NCI-H2196 treated with DMSO at 0.1 percent for 48 hours (cell line): ENCODE results near the gene CHRNA9.

Source experiments
- DNase-seq: peaks from one replicate; lab custom pipeline; 2025; ENCODE audit not compliant: unreplicated experiment; lab: John Stamatoyannopoulos, UW

Gene CHRNA9

DNA sequence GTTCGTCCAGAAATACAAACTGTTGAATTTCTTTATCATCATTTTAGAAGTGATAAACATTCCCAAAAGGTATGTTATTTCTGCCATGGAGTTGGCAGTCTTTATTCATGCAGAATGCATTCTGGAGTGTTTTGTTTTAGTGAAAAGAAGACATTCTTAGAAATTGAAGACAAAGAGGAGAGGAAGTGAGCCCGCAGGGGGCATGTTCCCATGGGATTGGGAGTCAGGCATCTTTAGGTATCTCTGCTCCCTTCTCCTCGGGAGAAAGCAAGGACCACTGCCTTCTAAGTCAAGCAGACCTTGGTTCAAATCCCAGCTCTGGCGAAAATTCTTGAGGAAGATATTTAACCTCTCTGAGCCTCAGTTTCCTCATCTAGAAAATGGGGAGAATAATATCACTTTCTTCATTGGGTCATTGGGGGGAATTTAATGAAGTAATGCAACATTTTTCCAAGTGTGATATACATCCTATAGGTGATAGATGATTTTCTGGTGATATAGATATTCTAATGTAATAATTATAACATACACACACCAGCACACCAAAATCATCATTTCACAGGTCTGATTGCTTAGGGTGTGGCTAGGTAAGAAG is 26.5 kb upstream of the CHRNA9 start:
- DNase-seq, result no peak

DNA sequence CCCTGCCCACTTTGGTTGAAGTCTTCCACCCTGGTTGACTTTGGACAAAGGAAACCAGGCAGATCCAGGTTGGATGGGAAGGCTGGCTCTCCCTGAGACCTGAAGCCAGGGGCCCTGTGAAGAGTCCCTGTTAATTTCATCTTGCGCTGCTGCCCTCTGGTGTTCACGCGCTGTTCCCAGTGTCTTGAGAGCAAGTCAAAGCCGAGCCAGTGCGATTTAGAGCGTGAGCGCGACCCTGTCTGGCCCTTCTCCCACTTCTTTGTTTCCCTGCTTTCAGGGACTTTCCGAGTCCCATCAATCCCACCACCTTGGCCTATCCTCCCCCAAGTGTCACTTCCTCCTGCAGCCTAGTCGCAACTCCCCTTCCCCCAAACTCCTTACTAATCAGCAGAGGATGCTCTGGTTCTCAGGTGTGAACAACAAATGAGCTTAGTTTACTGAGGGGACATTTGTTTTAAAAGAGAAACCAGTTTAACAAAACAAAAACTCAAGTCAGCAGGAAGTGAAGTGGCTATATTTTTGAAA is 25.8 kb upstream of the CHRNA9 start:
- DNase-seq, result no peak

DNA sequence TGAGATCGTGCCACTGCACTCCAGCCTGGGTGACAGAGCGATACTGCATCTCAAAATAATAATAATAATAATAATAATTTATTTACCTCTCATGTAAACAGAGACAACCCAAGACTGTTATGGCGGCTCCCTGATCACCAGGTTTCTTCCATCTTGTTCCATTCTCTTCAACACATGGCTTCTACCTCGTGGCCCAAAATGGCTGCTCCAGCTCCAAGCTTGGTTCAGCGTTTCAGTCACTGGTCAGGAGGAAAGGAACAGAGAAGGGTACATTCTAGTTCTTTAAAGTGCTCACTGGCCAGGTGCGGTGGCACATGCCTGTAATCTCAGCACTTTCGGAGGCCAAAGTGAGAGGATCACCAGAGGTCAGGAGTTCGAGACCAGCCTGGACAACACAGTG is 24.9 kb upstream of the CHRNA9 start:
- no peak for DNase-seq

DNA sequence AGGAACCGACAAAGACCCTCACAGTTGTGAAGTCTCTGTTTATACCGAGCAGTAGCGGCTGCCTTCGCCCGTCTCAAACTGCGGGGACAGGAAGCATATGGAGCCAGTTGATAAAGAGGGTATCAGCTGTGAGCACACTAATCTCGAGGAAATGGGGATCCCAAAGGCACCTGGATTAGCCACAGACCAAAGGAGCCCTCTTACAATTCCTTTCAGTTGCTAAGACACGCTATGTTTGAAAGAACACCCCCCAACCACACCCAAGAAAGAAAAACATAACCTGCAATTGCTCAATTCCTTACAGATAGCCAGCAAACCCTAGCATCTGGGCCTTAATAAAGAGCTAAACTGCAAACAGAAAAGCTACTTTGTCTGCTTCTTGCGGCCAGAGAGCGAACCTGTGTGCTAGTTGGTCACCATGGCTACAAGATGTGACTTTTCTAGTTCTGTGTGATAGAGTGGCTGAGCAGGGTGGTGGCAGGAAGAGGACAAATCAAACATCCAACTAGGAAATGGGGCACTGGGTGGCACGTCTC is 23.3 kb upstream of the CHRNA9 start:
- DNase-seq, result no peak

DNA sequence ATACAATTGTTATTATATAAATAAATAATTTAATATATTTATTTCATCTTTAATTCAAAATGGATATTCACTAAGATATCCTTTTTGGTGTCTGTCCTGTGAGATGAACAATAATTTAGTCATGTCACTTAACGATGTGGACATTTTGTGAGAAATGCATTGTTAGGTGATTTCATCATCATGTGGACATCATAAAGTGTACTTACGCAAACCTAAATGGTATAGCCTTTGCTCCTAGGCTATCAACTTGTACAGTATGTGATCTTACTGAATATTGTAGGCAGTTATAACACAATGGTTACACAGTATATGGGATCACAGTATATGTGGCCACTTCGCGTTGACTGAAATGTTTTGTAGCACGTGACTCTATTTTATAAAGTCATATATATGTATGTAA is 20.2 kb upstream of the CHRNA9 start:
- no peak for DNase-seq

DNA sequence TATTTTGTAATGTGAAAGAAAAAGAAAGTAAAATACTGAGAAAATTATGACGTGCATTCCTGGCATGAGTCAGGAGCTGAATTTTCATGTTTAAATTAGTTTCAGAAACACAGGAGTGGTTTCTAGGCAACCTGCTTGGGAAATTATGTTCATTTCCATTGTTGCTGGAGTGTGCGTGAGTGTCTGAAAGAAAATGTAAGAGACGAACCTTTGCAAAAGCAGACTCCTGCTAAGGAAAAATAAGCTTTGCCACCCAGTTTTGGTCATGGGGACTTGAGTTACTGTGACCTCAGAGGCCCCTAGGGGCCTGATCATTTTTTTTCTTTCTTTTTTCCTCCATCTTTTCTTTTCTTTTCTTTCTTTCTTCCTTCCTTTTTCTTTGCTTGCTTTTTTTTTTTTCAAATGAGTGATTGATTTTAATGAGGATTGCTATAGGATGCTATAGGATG is 18.8 kb upstream of the CHRNA9 start:
- DNase-seq, result no peak

DNA sequence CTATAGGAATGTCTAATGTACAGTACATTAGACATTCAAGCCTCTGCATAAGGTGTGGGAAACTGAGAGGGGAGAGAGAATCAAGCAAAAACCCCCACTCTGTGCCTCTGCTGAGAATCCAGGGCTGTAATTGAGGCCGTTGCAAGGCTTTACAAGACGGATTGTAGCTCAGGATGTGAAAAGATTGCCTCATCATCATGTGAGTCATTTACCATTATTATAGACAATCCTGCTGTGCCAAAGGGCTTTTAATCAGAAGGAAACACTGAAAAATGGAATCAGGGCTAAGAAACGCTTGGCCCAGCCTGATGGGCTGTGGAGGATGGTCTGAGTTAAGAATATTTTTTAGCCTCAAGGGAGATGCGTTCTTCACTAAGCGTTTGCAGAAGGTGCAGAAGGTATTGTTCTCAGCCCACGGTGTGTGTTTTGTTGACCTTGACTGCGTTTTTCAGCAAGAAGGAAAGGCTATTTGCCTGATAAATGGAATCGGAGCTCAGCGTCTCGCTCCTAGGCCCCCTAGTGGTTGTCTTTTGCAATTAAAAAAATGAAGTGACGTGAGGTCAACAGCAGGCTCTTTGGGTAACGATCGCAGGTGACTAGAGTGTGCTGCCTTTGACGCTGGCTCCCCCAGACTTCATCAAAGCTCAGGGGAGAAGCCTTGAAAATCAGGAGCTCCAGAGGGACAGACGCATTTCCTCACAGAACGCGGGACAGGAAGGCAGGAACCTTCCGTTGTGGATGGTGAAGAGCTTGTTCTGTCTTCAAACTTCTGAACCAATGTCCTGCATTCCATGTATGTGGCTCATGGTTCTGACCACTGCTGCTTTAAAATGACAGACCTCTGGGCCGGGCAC is 18.1 kb upstream of the CHRNA9 start:
- DNase-seq, result no peak

DNA sequence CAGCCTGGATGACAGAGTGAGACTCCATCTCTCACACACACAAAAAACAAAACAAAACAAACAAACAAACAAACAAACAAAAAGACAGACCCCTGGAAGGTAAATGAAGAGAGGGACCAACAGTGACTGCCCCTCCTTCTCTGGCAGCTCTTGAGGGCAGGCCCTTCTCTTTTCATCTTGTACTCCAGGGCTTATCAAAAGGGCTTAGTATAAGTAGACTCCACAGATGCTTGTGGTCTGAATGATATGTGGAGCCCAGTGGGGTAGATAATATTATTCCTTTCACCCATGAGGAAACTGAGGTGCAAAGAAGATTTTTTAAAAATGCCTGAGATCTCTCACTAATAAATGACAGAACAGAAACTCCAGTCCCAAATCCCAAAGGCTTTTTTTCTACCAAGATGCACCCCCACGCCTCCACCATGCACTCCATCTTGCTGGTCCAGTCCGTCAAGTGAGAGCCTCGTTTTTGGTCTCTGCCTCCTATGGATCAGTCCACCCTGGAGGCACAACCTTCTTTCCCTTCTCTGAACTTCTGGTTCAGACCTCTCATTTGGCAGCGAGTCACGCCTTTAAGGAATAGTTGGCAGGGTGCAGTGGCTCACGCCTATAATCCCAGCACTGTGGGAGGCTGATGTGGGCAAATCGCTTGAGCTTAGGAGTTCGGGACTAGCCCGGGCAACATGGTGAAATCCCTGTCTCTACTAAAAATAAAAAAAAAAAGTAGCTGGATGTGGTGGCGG is 17.0 kb upstream of the CHRNA9 start:
- DNase-seq, result no peak

DNA sequence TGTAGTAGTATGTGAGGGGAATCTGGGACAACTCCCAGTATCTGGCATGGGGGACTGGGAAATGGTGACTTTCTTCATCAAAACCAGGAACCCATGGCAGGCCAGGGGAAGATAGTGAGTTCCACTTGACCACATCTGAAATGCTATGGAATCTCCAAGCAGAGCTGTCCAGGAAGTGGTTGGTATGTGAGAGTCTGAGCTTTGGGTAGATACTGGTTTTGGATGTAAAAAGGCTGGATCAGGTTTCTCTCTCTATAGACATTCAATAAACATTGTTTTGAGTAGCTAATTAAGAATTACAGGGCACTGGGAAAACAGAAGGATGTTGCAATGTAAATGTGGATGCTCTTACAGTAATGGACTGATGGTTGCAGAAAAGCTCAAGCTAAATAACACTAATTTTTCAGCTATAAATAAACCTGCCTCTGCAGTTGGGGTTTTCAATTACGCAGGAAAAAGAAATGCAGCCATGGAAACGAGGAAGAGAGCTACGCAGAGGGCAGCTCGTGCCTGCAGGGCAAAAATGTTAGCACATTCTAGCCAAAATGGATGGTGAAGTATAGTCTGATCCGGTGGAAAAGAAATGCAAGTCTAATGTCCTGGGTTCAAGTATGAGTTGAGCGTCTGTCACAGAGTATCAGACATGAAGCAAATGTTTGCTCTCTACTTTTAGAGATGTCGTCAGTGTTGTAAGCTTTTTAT is 13.4 kb upstream of the CHRNA9 start:
- peak; percentile 55 for DNase-seq

DNA sequence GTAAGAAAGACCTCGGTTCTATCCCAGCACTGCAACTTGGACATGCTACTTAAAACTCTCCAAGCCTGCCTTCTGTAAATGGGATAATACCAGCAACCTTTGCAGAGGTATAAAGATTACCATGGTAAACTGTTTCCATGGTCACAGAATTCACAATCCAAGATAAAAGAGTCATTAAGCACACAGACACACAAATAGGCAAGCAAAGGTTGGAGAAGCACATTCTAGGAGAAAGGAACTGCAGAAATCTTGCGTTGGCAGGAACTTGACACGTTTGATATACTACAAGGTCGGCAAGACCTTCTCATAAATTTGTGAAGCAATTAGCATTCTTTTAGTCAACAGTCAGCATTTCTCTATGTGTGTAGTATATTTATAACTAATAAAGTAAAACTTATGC is 12.3 kb upstream of the CHRNA9 start:
- no peak for DNase-seq

DNA sequence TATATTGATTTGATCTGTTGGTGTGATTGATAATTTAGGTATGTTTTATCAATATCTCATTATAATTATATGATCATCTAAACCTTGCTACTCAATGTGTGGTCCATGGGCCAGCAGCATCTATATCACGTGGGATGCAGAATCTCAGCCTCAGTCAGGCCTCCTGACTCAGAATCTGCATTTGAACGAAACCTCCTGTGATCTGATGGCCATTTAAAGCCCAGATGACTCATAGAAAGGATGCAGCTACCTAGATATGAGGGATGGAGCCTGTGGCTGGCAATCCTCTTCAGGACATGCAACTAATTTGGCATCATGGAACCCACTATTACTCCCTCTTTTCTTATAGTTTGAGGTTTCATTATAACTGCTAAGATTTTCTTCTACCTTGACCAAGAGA is 11.3 kb upstream of the CHRNA9 start:
- DNase-seq, result no peak

DNA sequence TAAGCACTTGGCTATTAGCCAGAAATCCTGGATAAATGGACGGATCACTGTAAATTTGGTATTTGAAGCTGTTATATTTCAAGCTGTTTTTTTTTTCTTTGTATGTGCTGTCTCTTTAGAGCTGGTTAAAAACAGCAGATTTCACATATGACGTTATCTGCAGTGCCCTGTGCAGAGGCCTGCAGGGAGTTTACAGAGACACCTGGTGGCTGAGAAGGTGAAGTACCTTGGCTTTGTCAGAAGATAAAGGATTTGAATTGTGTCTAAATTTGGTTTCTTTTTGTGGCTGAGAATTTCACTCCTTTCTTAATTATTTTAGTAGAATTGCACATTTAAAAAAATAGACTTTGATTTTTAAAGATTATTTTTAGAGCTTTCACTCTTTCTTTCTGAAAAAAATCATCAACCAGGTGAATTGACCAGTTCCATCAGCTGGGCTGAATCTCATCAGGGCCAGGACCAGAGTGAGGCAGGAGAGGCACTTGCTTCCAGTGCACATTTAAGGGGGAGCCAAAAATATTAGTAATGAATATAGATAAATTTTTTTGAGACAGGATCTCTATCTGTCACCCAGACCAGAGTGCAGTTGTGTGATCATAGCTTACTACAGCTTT is 9.6 kb upstream of the CHRNA9 start:
- peak; percentile 63 for DNase-seq

DNA sequence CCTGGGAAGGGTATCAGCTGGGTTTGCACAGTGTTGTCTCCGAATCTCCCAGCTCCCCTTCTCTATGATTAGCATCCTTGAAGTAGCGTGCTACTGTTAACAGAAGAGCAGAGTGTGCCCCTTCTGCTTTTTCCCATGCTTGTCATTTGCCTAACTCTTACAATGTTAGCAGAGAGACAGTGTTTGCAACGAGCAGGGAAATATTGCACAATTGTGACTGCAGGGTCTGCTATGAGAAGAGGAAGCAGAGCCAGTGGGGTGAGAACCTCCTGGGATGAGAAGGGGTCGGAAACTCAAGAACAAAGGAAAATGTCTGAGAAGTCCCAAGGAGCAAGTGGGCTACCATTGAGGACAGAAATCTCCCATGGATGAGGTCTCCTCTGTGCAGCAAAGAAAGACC is 7.8 kb upstream of the CHRNA9 start:
- no peak for DNase-seq

DNA sequence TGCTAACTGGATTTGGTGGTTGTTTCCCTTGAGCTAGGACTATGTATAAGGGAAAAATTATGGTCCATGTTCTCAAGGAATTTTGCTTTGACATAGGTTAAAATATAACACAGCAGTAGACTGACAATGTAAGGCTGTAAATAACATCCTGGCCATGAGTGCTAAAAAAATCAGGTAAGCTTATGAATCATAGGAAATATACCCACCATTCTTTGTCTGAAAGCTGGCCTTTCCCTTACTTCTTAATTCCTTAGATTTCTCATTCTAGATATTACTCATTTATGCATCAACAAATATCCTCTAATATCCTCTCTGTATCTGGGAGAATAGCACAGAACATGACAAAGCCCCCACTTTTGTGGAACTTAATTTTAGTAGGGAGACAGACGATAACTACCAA is 6.8 kb upstream of the CHRNA9 start:
- DNase-seq, result no peak

DNA sequence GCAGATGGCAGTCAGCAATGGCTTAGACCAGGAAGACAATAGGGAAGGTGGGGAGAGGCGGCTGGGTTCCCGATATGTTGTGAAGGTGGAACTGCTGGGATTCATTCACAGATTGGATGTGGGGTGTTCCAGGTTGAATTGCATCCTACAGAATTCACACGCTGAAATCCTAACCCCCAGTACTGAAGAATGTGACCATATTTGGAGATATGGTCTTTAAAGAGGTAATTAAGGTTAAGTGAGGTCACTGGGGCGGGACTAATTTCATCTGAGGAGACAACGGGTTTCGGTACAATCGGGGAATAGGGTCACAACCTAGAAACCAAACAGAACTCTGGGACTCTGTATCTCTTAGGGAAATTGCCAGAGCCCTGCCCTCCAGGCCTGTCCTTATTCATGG is 5.3 kb upstream of the CHRNA9 start:
- no peak for DNase-seq

DNA sequence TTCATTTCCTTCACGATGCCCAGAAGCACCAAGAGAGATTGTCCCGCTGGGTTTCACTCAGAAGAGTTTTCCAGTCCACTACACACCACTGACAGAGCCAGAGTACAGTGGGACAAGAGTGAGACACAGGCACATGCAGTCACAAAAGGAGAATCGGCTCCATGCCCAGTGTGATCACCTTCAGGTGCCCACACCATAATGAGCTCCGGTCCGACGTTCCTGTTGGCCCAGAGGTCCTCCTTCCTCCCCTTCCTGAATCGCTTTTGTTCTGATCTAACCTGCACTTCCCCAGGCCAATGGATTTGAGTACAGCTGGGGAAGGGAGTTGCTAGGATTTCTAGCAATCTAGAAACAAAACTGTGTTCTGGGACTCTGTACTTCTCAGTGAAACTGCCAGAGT is 4.6 kb upstream of the CHRNA9 start:
- DNase-seq, result no peak

DNA sequence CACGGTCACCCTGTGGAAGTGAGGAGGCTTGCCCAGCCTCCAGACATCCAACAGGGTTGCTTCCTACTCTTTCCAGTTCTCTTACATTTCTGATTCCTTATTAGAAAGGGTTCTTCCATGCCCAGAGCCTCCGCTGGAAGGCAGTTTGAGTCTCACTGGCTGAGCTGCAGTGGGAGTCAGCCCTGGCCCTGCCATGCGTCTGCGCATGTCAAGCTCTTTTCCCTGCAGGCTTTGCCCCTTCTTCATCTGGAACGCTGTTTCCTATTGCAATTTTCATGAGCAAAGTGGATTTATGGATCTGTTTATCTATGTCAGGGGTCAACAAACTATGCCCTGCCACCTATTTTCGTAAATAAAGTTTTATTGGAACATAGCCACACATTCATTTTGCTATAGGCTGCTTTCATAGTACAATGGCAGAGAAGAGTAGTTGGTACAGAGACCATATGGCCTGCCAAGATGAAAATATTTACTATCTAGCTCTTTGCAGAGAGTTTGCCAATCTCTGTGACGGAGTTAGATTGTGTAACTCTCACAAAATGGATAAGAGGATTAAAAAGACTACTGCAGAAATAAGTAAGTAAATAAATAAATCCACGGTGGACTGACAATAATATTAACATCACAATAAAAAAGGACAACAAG is 3.9 kb upstream of the CHRNA9 start:
- no peak for DNase-seq

DNA sequence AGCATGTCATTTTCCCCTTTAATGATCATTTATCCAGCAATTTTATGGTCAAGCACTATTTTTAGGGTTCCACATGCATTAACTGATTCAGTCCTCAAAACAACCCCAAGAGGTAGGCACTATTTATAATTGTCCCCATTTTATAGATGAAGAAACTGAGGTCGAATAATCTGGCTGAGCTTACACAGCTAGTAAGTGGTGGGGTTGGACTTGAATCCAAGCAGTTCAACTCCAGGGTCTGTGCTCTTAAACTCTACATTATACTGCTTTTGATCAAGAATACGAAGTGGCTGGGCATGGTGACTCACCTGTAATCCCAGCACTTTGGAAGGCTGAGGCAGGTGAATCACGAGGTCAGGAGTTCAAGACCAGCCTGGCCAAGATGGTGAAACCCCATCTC is 3.2 kb upstream of the CHRNA9 start:
- no peak for DNase-seq

DNA sequence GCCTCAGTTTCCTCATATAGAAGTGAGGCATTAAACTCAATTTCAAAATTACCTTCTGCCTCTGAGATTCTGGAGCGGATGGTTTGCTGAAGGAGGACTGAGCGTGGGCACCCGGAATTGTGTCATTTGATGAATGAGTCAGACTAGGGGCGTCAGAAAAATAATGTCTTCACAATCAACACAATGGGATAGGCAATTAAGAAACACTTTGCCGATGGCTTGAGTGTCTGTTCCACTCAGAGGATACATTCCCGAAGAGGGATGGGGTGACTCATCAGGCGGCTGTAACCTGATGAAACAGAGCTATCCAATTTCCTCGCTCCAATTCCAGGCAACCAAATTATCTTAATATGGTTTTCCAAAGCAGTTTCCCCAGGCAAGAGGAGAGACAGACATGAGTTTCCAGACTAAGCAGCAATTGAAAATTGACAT is 1.2 kb upstream of the CHRNA9 start:
- peak; percentile 51 for DNase-seq

DNA sequence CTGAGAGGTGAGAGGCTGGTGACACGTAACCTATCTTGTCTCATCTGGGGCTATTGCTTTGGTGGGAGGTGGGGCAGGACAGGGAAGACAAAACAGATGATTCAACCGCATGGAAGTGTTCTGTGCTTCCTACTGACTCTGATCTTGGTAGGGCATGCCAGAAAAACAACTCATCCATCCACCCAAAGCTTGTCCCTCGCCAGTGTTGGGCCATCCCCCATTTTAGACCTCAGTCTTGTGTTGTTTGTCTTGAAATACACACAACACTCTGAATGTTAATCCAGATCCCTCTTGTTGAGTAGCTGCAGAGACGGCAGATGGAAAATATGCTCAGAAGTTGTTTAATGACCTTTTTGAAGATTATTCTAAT is 377 bp downstream of the CHRNA9 start:
- no peak for DNase-seq
